HepG2 (cell line): ENCODE measurements around the gene MTCH2. TPM values are rescaled to one million over a fixed set of nuclear protein-coding genes. Genes with fewer than 3 reads are reported as not detected.
A peak's percentile ranks its signal among the peaks of the same experiment; 100 is the strongest.

Experiments
- CEBPZ ChIP-seq: IDR thresholded peaks from 2 replicates; pipeline ENCODE4 v1.6.1; 2012; ENCODE audit warnings: low read length, improper control_type of control experiment
- FOXC1 ChIP-seq: sonication (generic); formaldehyde crosslinking; IDR thresholded peaks from 2 replicates; pipeline ENCODE4 v1.8.0; 2022; ENCODE audit warnings: mild to moderate bottlenecking, missing genetic modification reagents, borderline replicate concordance
- HOXA7 ChIP-seq: sonication (generic); formaldehyde crosslinking; IDR thresholded peaks from 2 replicates; pipeline ENCODE4 v1.8.1; 2022; ENCODE audit warnings: mild to moderate bottlenecking, missing genetic modification reagents, moderate library complexity
- KDM2A ChIP-seq: sonication (generic); formaldehyde crosslinking; IDR thresholded peaks from 2 replicates; pipeline ENCODE4 v1.4.0; 2020; ENCODE audit warnings: low read depth, missing genetic modification reagents, borderline replicate concordance
- KDM5A ChIP-seq: fragments of 200-600 bp; sonication (generic); IDR thresholded peaks from 2 replicates; pipeline ENCODE4 v1.7.0; 2018; ENCODE audit warnings: antibody characterized with exemption, mild to moderate bottlenecking, low read length, borderline replicate concordance
- KDM5B ChIP-seq: sonication (generic); formaldehyde crosslinking; IDR thresholded peaks from 2 replicates; pipeline ENCODE4 v1.4.0; 2020; ENCODE audit warnings: missing genetic modification reagents, mild to moderate bottlenecking, borderline replicate concordance
- MTA1 ChIP-seq: sonication (generic); formaldehyde crosslinking; IDR thresholded peaks from 2 replicates; pipeline ENCODE4 v1.4.0; 2020; ENCODE audit warnings: missing genetic modification reagents, mild to moderate bottlenecking, borderline replicate concordance
- RELA ChIP-seq: sonication (generic); formaldehyde crosslinking; IDR thresholded peaks from 2 replicates; pipeline ENCODE4 v1.4.0; 2020; ENCODE audit warnings: missing genetic modification reagents
- RNF219 ChIP-seq: sonication (generic); formaldehyde crosslinking; IDR thresholded peaks from 2 replicates; pipeline ENCODE4 v1.5.0; 2020; ENCODE audit warnings: mild to moderate bottlenecking, missing genetic modification reagents
- TBX2 ChIP-seq: sonication (generic); formaldehyde crosslinking; IDR thresholded peaks from 2 replicates; pipeline ENCODE4 v1.5.0; 2020; ENCODE audit warnings: missing genetic modification reagents, mild to moderate bottlenecking, borderline replicate concordance
- THAP11 ChIP-seq: IDR thresholded peaks from 2 replicates; pipeline ENCODE4 v1.6.1; 2016; ENCODE audit warnings: missing biosample characterization, missing genetic modification reagents
- ZC3H13 ChIP-seq: sonication (generic); formaldehyde crosslinking; IDR thresholded peaks from 2 replicates; pipeline ENCODE4 v1.8.1; 2023; ENCODE audit warnings: mild to moderate bottlenecking, missing genetic modification reagents, moderate library complexity
- ZNF225 ChIP-seq: sonication (generic); formaldehyde crosslinking; IDR thresholded peaks from 2 replicates; pipeline ENCODE4 v1.4.0; 2020; ENCODE audit warnings: mild to moderate bottlenecking, missing genetic modification reagents
- ZNF3 ChIP-seq: IDR thresholded peaks from 2 replicates; pipeline ENCODE4 v1.7.0; 2017; ENCODE audit warnings: inconsistent platforms
- ZNF547 ChIP-seq: sonication (generic); formaldehyde crosslinking; IDR thresholded peaks from 2 replicates; pipeline ENCODE4 v1.5.1; 2020; ENCODE audit warnings: mild to moderate bottlenecking, missing genetic modification reagents
- ZNF556 ChIP-seq: sonication (generic); formaldehyde crosslinking; IDR thresholded peaks from 2 replicates; pipeline ENCODE4 v1.4.0; 2020; ENCODE audit warnings: mild to moderate bottlenecking, missing genetic modification reagents, borderline replicate concordance
- ZNF605 ChIP-seq: sonication (generic); formaldehyde crosslinking; IDR thresholded peaks from 2 replicates; pipeline ENCODE4 v1.8.0; 2022; ENCODE audit warnings: mild to moderate bottlenecking, missing genetic modification reagents
- ZNF678 ChIP-seq: sonication (generic); formaldehyde crosslinking; IDR thresholded peaks from 2 replicates; pipeline ENCODE4 v1.4.0; 2020; ENCODE audit warnings: mild to moderate bottlenecking, missing genetic modification reagents
- ZNF782 ChIP-seq: sonication (generic); formaldehyde crosslinking; IDR thresholded peaks from 2 replicates; pipeline ENCODE4 v1.4.0; 2020; ENCODE audit warnings: missing genetic modification reagents, mild to moderate bottlenecking, borderline replicate concordance
- ZNF850 ChIP-seq: sonication (generic); formaldehyde crosslinking; conservative IDR thresholded peaks from 2 replicates; pipeline ENCODE4 v1.9.0; 2021; ENCODE audit warnings: mild to moderate bottlenecking, missing genetic modification reagents
- ZXDC ChIP-seq: sonication (generic); formaldehyde crosslinking; IDR thresholded peaks from 2 replicates; pipeline ENCODE4 v1.5.0; 2020; ENCODE audit warnings: mild to moderate bottlenecking, missing genetic modification reagents
- polyA plus RNA-seq, 8 experiments: library from polyadenylated mRNA; depleted of rRNA in 3 of 8; stranded (reverse) in 7 of 8; unstranded in 1 of 8; fragments of >200 nt; fragmentation: Illumina TruSeq in 4 of 8; extraction: Trizol in 4 of 8; gene quantifications; 2 replicates each; pipeline versions ENCODE4 v1.2.1 to v1.2.3, GENCODE V29; 2011 to 2016; ENCODE audit warnings: low read depth in 4 of 8, missing spikeins in 1 of 8, mixed read lengths in 1 of 8; ENCODE audit not compliant: insufficient read depth in 1 of 8
- total RNA-seq, 5 experiments: library from RNA; depleted of rRNA; stranded (reverse); fragments of >200 nt; fragmentation: Illumina TruSeq; extraction: Trizol; gene quantifications; 2 replicates each; pipeline ENCODE4 v1.2.3, GENCODE V29; 2016; ENCODE audit warnings: low read depth in 1 of 5

The MTCH2 gene
- total and polyA plus RNA-seq, 2 of the 13 experiments (the other 11 are each of a cell fraction or from before 2014, with no cell fraction given), result 112 to 272 TPM

GRCh38 chr11:47578524-47579494, 63.5 kb downstream of the MTCH2 start, which contains the start of the genes KBTBD4 and NDUFS3 (continued):
- no peak for TF ChIP-seq RNF219 (CRISPR knock-in tag)
- TF ChIP-seq ZC3H13 (CRISPR knock-in tag), result peak; percentile 77; the same call in 1 of the 2 replicates
- TF ChIP-seq ZNF225, result peak; percentile 67; the same call in 1 of the 2 replicates
- peak; percentile 95; the same call in 1 of the 2 replicates for TF ChIP-seq KDM5B (CRISPR knock-in tag)
- peak; percentile 100 for TF ChIP-seq KDM2A (CRISPR knock-in tag)
- peak; percentile 88 for TF ChIP-seq TBX2 (CRISPR knock-in tag)
- TF ChIP-seq ZNF547 (CRISPR knock-in tag), result peak; percentile 86
- TF ChIP-seq ZNF782 (CRISPR knock-in tag), result no peak
- no peak for TF ChIP-seq CEBPZ
- peak; percentile 86 for TF ChIP-seq ZNF605 (CRISPR knock-in tag)
- no peak for TF ChIP-seq ZNF3 (CRISPR knock-in tag)
- TF ChIP-seq FOXC1 (CRISPR knock-in tag), result peak; percentile 86
- peak; percentile 100 for TF ChIP-seq KDM5A
- TF ChIP-seq ZNF556 (CRISPR knock-in tag), result peak; percentile 99
- 0 out of 2 replicates have a peak, but pooled peaks have one; percentile 46 for TF ChIP-seq HOXA7 (CRISPR knock-in tag)
- peak; percentile 97 for TF ChIP-seq THAP11 (CRISPR knock-in tag)
- TF ChIP-seq RELA (CRISPR knock-in tag), result 0 out of 2 replicates have a peak, but pooled peaks have one; percentile 73
- TF ChIP-seq MTA1 (CRISPR knock-in tag), result peak; percentile 88; the same call in 1 of the 2 replicates
- no peak for TF ChIP-seq ZNF850
- TF ChIP-seq ZNF678, result no peak
- peak; percentile 87; the same call in 1 of the 2 replicates for TF ChIP-seq ZXDC (CRISPR knock-in tag)
